H1 (cell line): ENCODE data around the gene BORCS8. TPM values are rescaled to one million over a fixed set of nuclear protein-coding genes. Genes with fewer than 3 reads are reported as not detected.

ENCODE experiments used
- CTCF ChIA-PET: fragments of 300-600 bp; sonication (Branson Sonifier 250); formaldehyde crosslinking; loops from one replicate; lab custom pipeline; 2021; ENCODE audit not compliant: partially characterized antibody; lab: Charles Lee
- POLR2A ChIA-PET: fragments of 300-600 bp; sonication (Branson Sonifier 250); formaldehyde crosslinking; loops from one replicate; lab custom pipeline; 2021; ENCODE audit warnings: inconsistent platforms; ENCODE audit not compliant: partially characterized antibody; lab: Charles Lee
- DNase-seq, 2 experiments: peaks; one replicate each; pipeline versions ENCODE4 v3.0.0 to v3.0.0-alpha.2; 2010 to 2022; ENCODE audit warnings: low spot score in 2 of 2, low read depth in 1 of 2, mixed read lengths in 1 of 2
- FAIRE-seq: peaks from 2 replicates; lab custom pipeline; 2011; peaks lifted over from hg19 to GRCh38; lab: Jason Lieb, UNC
- H2AFZ ChIP-seq: 2 replicates; pipeline ENCODE4 v1.8.1; 2012; ENCODE audit warnings: low read length, inconsistent platforms
- H2AK5ac ChIP-seq: 2 replicates; pipeline ENCODE4 v1.6.1; 2013; ENCODE audit warnings: low read depth, low read length
- H2BK120ac ChIP-seq: replicated peaks from 2 replicates; pipeline ENCODE3; 2013; ENCODE audit warnings: low read depth, low read length, inconsistent platforms
- H2BK12ac ChIP-seq: 2 replicates; pipeline ENCODE4 v1.6.1; 2013; ENCODE audit warnings: low read depth, low read length
- H2BK15ac ChIP-seq: 2 replicates; pipeline ENCODE4 v1.6.1; 2013; ENCODE audit warnings: low read length
- H2BK20ac ChIP-seq: 2 replicates; pipeline ENCODE4 v1.6.1; 2013; ENCODE audit warnings: low read length
- H2BK5ac ChIP-seq: 2 replicates; pipeline ENCODE4 v1.6.1; 2013; ENCODE audit warnings: low read depth, low read length
- H3K14ac ChIP-seq: 2 replicates; pipeline ENCODE4 v1.6.1; 2013; ENCODE audit warnings: inconsistent platforms; ENCODE audit not compliant: insufficient read length
- H3K18ac ChIP-seq: 2 replicates; pipeline ENCODE4 v1.6.1; 2013; ENCODE audit warnings: low read length; ENCODE audit errors: extremely low read depth
- H3K23ac ChIP-seq: 2 replicates; pipeline ENCODE4 v1.6.1; 2013; ENCODE audit warnings: inconsistent platforms; ENCODE audit not compliant: insufficient read length
- H3K23me2 ChIP-seq: 2 replicates; pipeline ENCODE4 v1.6.1; 2013; ENCODE audit warnings: low read depth, low read length
- H3K27ac ChIP-seq: 2 replicates; pipeline ENCODE4 v1.6.1; 2011; ENCODE audit warnings: low read depth, low read length, inconsistent platforms
- H3K27me3 ChIP-seq, 4 experiments: replicated peaks in 1 of 4; 1 replicate in 1 of 4; 2 replicates in 3 of 4; pipeline versions ENCODE4 v1.6.1 to v1.8.1; 2011 to 2013; ENCODE audit warnings: low read length in 3 of 4, mild to moderate bottlenecking in 3 of 4, inconsistent platforms in 2 of 4, mixed read lengths in 2 of 4, moderate library complexity in 1 of 4; ENCODE audit not compliant: control insufficient read depth in 3 of 4, insufficient read depth in 3 of 4; ENCODE audit errors: extremely low read depth in 1 of 4
- H3K36me3 ChIP-seq, 4 experiments: 2 replicates each; pipeline versions ENCODE4 v1.6.1 to v1.8.1; 2011 to 2013; ENCODE audit warnings: mild to moderate bottlenecking in 4 of 4, low read length in 3 of 4, moderate library complexity in 2 of 4, control low read depth in 1 of 4, inconsistent platforms in 1 of 4; ENCODE audit not compliant: insufficient read depth in 4 of 4, control insufficient read depth in 2 of 4
- H3K4ac ChIP-seq: replicated peaks from 2 replicates; pipeline ENCODE3; 2013; ENCODE audit warnings: low read length, low read depth, mixed read lengths, inconsistent platforms; ENCODE audit not compliant: insufficient read length
- H3K4me1 ChIP-seq, 4 experiments: replicated peaks in 1 of 4; 1 replicate in 1 of 4; 2 replicates in 3 of 4; pipeline versions ENCODE4 v1.6.1 to v1.8.1; 2011 to 2013; ENCODE audit warnings: low read length in 3 of 4, inconsistent platforms in 2 of 4, mixed read lengths in 1 of 4; ENCODE audit not compliant: insufficient read depth in 4 of 4, control insufficient read depth in 3 of 4
- H3K4me2 ChIP-seq, 2 experiments: 2 replicates each; pipeline versions ENCODE4 v1.6.1 to v1.8.1; 2011 to 2013; ENCODE audit warnings: low read depth in 2 of 2, low read length in 2 of 2, control low read depth in 1 of 2, inconsistent platforms in 1 of 2, mild to moderate bottlenecking in 1 of 2; ENCODE audit not compliant: insufficient read depth in 1 of 2
- H3K4me3 ChIP-seq, 4 experiments: fragments of 200-600, 300-600 bp in 1 of 4; sonication (generic), shearing (Covaris generic), sonication (Bioruptor Twin) in 1 of 4; 2 replicates each; pipeline versions ENCODE4 v1.5.1 to v1.8.1; 2011 to 2016; ENCODE audit warnings: low read length in 4 of 4, low read depth in 3 of 4, control low read depth in 2 of 4, inconsistent platforms in 2 of 4, mild to moderate bottlenecking in 2 of 4, mixed read lengths in 1 of 4, moderate library complexity in 1 of 4; ENCODE audit not compliant: insufficient read depth in 2 of 4; ENCODE audit errors: extremely low read depth in 1 of 4
- H3K56ac ChIP-seq: replicated peaks from 2 replicates; pipeline ENCODE3; 2013; ENCODE audit warnings: low read depth, mild to moderate bottlenecking, mixed read lengths, low read length, inconsistent platforms; ENCODE audit not compliant: insufficient read length
- H3K79me1 ChIP-seq: 2 replicates; pipeline ENCODE4 v1.6.1; 2013; ENCODE audit warnings: low read depth, low read length, control low read depth
- H3K79me2 ChIP-seq, 2 experiments: 2 replicates each; pipeline versions ENCODE4 v1.6.1 to v1.8.1; 2012 to 2013; ENCODE audit warnings: low read length in 2 of 2, mild to moderate bottlenecking in 2 of 2, inconsistent platforms in 1 of 2; ENCODE audit not compliant: insufficient read depth in 2 of 2, control insufficient read depth in 1 of 2
- H3K9ac ChIP-seq, 4 experiments: replicated peaks in 1 of 4; 1 replicate in 1 of 4; 2 replicates in 3 of 4; pipeline versions ENCODE4 v1.6.1 to v1.8.1; 2011 to 2013; ENCODE audit warnings: low read depth in 3 of 4, low read length in 3 of 4, control low read depth in 2 of 4, mild to moderate bottlenecking in 2 of 4, moderate library complexity in 2 of 4, inconsistent platforms in 1 of 4; ENCODE audit errors: extremely low read depth in 1 of 4
- H3K9me3 ChIP-seq, 2 experiments: 2 replicates each; pipeline versions ENCODE4 v1.6.1 to v1.8.1; 2012 to 2013; ENCODE audit warnings: mild to moderate bottlenecking in 2 of 2, moderate library complexity in 2 of 2, control low read depth in 1 of 2, inconsistent platforms in 1 of 2, low read depth in 1 of 2, low read length in 1 of 2, mixed read lengths in 1 of 2; ENCODE audit not compliant: insufficient read depth in 2 of 2
- H4K20me1 ChIP-seq, 2 experiments: replicated peaks in 1 of 2; 2 replicates each; pipeline versions ENCODE3 to v1.8.1; 2011 to 2013; ENCODE audit warnings: inconsistent platforms in 2 of 2, low read length in 2 of 2, mild to moderate bottlenecking in 1 of 2; ENCODE audit not compliant: insufficient read depth in 2 of 2, control insufficient read depth in 1 of 2
- H4K5ac ChIP-seq: 2 replicates; pipeline ENCODE4 v1.6.1; 2013; ENCODE audit warnings: low read length, low read depth, mixed read lengths, inconsistent platforms; ENCODE audit not compliant: insufficient read length
- H4K8ac ChIP-seq: 2 replicates; pipeline ENCODE4 v1.8.0; 2013; ENCODE audit warnings: mild to moderate bottlenecking, moderate library complexity, low read length, inconsistent platforms; ENCODE audit not compliant: insufficient read depth; ENCODE audit errors: extremely low read depth
- H4K91ac ChIP-seq: replicated peaks from 2 replicates; pipeline ENCODE3; 2013; ENCODE audit warnings: low read length, mixed read lengths, inconsistent platforms; ENCODE audit not compliant: insufficient read length
- ATF2 ChIP-seq: IDR thresholded peaks from 2 replicates; pipeline ENCODE4 v1.6.1; 2012; ENCODE audit warnings: low read length, inconsistent platforms
- CBX5 ChIP-seq: fragments of 300-800, 300-1000 bp; sonication (generic); IDR thresholded peaks from 2 replicates; pipeline ENCODE4 v1.7.1; 2016; ENCODE audit warnings: antibody characterized with exemption, low read length, low read depth
- CREB1 ChIP-seq: IDR thresholded peaks from 2 replicates; pipeline ENCODE4 v1.6.1; 2012; ENCODE audit warnings: inconsistent platforms
- FOSL1 ChIP-seq: IDR thresholded peaks from 2 replicates; pipeline ENCODE4 v1.6.1; 2011; ENCODE audit warnings: mild to moderate bottlenecking, low read depth, low read length, moderate library complexity; ENCODE audit not compliant: insufficient read depth
- GTF2F1 ChIP-seq: IDR thresholded peaks from 2 replicates; pipeline ENCODE4 v1.6.1; 2012; ENCODE audit warnings: low read depth, low read length, improper control_type of control experiment, borderline replicate concordance
- HDAC2 ChIP-seq, 2 experiments: fragments of 300-600 bp in 1 of 2; sonication (generic) in 1 of 2; IDR thresholded peaks; 2 replicates each; pipeline ENCODE4 v1.6.1; 2011 to 2012; ENCODE audit warnings: low read depth in 2 of 2, low read length in 2 of 2, mild to moderate bottlenecking in 2 of 2, moderate library complexity in 2 of 2, borderline replicate concordance in 1 of 2, inconsistent platforms in 1 of 2
- KDM4A ChIP-seq: IDR thresholded peaks from one replicate; pipeline ENCODE4 v1.7.1; 2012; ENCODE audit warnings: low read depth, mild to moderate bottlenecking, moderate library complexity, low read length, inconsistent platforms; ENCODE audit not compliant: severe bottlenecking
- NANOG ChIP-seq: IDR thresholded peaks from 2 replicates; pipeline ENCODE4 v1.6.1; 2011; ENCODE audit warnings: low read length, low read depth, mild to moderate bottlenecking, inconsistent platforms; ENCODE audit not compliant: insufficient read depth, poor library complexity, severe bottlenecking
- PHF8 ChIP-seq: fragments of 200-600 bp; sonication (generic); conservative IDR thresholded peaks from 2 replicates; pipeline ENCODE4 v1.7.1; 2012; ENCODE audit warnings: low read depth, mild to moderate bottlenecking, inconsistent platforms, low read length, moderate library complexity
- RFX5 ChIP-seq: IDR thresholded peaks from 2 replicates; pipeline ENCODE4 v1.6.1; 2011; ENCODE audit warnings: low read depth, low read length, improper control_type of control experiment, borderline replicate concordance
- TAF7 ChIP-seq: optimal IDR thresholded peaks from 2 replicates; pipeline ENCODE3; 2011; ENCODE audit warnings: low read depth, mild to moderate bottlenecking, inconsistent platforms, low read length, moderate library complexity, borderline replicate concordance
- WGBS, 2 experiments: shearing (Covaris generic) in 1 of 2; methylation state at CpG; one replicate each; pipeline versions ENCODE4 v1.1.6 to v1.1.7; 2013 to 2015; ENCODE audit warnings: low lambda C conversion rate in 2 of 2, mixed read lengths in 2 of 2, inconsistent platforms in 1 of 2, low coverage in 1 of 2, missing lambda C conversion rate in 1 of 2; ENCODE audit not compliant: insufficient replicate concordance in 2 of 2, insufficient coverage in 1 of 2, insufficient read length in 1 of 2; ENCODE audit errors: extremely low coverage in 1 of 2, missing lambda C conversion rate in 1 of 2; 5-methylcytosine and 5-hydroxymethylcytosine counted together
- polyA plus RNA-seq, 7 experiments: library from polyadenylated mRNA; depleted of rRNA in 3 of 7; stranded (reverse) in 5 of 7; unstranded in 2 of 7; fragments of >200 nt in 5 of 7; fragments of 200-250 nt in 2 of 7; gene quantifications; 1 replicate in 5 of 7; 2 replicates in 1 of 7; 4 replicates in 1 of 7; pipeline versions ENCODE4 v1.2.1 to v1.2.3, GENCODE V29; 2011 to 2013; ENCODE audit warnings: missing spikeins in 2 of 7, mixed read lengths in 2 of 7
- total RNA-seq: library from RNA; stranded (reverse); fragmentation: NEBNext Ultra II Directional; extraction: Animal tissue kit (Norgen Biotek cat#: 25700); gene quantifications from 2 replicates; pipeline ENCODE4 v1.2.1, GENCODE V29; 2021

BORCS8 gene
- total and polyA plus RNA-seq, 2 of the 8 experiments (the other 6 are each of a cell fraction or from before 2014, with no cell fraction given), result 15.0 to 15.9 TPM

- Histone ChIP-seq H2BK15ac (no peak overlapping the region), H4K91ac (no peak overlapping the region), H2BK120ac (no peak overlapping the region), H4K5ac (no peak overlapping the region), H3K27me3 (peaks cover 2 to 7% (median 7%) of the 10 kb centered on the region in 4 experiments), H3K23ac (no peak overlapping the region), H3K56ac (no peak overlapping the region), H3K18ac (no peak overlapping the region), H3K4me2 (no peak overlapping the region), H2AK5ac (no peak overlapping the region), H2AFZ (no peak overlapping the region), H3K4me3 (no peak overlapping the region), H2BK20ac (no peak overlapping the region), H2BK12ac (no peak overlapping the region), H4K20me1 (peaks cover under 1% of the 10 kb centered on the region in 2 experiments), H3K9me3 (peaks cover 2% of the 10 kb centered on the region in 2 experiments; a peak in 2 of 4 replicates), H4K8ac (0 out of 2 replicates have a peak overlapping the region, but pooled peaks have one; percentile 5), H2BK5ac (no peak overlapping the region), H3K36me3 (no peaks in the 10 kb centered on the region), H3K4me1 (peaks cover 0 to 8% (median 4%) of the 10 kb centered on the region in 4 experiments; a peak in 6 of 7 replicates), H3K4ac (no peak overlapping the region), H3K27ac (no peak overlapping the region), H3K23me2 (no peaks in the 10 kb centered on the region; the same call in 1 of the 2 replicates), H3K14ac (no peak overlapping the region), H3K79me2 (no peaks in the 10 kb centered on the region), H3K9ac (no peak overlapping the region), H3K79me1 (no peaks in the 10 kb centered on the region)
- WGBS, 2 experiments, result 94% methylated on average over 21 of the region's 21 CpGs; no CpG with 5 or more reads in 1 of the 2 experiments
- no peak for FAIRE-seq
- ChIA-PET CTCF (interaction anchor here (0.6 to 1.6 kb wide), 5 partner anchors 14 to 99 kb away, joined by 3 read pairs; partner anchors contain the start of gene NR2C2AP), POLR2A (no interaction called here)
- TF ChIP-seq GTF2F1 (no peak), ATF2 (no peak), HDAC2 (IDR thresholded peaks at IDR 0.05; ENCODE audit: borderline replicate concordance in 1 of 2, low read depth in 2 of 2, low read length in 2 of 2) (no peak), CREB1 (no peak), KDM4A (no peak), CBX5 (no peak), NANOG (no peak), FOSL1 (no peak), TAF7 (no peak), PHF8 (no peak), RFX5 (no peak)
- DNase-seq, result no peak
These were observed 27.0 kb upstream of the BORCS8 start for GRCh38 chr19:19218911-19219310.
